WTC11 (cell line): ENCODE measurements around the gene GLCCI1. TPM values are rescaled to one million over a fixed set of nuclear protein-coding genes. Genes with fewer than 3 reads are reported as not detected.

Experiments used
- ATAC-seq: fragments of 200-7000 bp; cut with Tn5 transposase; 2 replicates; pipeline ENCODE4 v1.10.0; 2021; ENCODE audit warnings: mild to moderate bottlenecking, moderate library complexity
- CTCF ChIA-PET: fragments of 300-600 bp; sonication (Branson Sonifier 250); formaldehyde crosslinking; loops from one replicate; lab custom pipeline; 2021; ENCODE audit warnings: antibody characterized with exemption; lab: Charles Lee
- POLR2A ChIA-PET: fragments of 350-600 bp; sonication (Branson Sonifier 250); formaldehyde crosslinking; loops from one replicate; lab custom pipeline; 2021; ENCODE audit warnings: antibody characterized with exemption; lab: Charles Lee
- DNase-seq: peaks from one replicate; pipeline ENCODE4 v3.0.0; 2021; ENCODE audit warnings: low spot score
- H3K27ac Mint-ChIP-seq: 2 replicates; pipeline ENCODE4 v1.8.0; 2021; ENCODE audit warnings: mixed read lengths
- H3K27me3 Mint-ChIP-seq: 2 replicates; pipeline ENCODE4 v1.8.0; 2021; ENCODE audit warnings: low read depth, mild to moderate bottlenecking, moderate library complexity, mixed read lengths
- H3K36me3 Mint-ChIP-seq: 2 replicates; pipeline ENCODE4 v1.8.0; 2021; ENCODE audit warnings: mixed read lengths
- H3K4me1 Mint-ChIP-seq: 2 replicates; pipeline ENCODE4 v1.8.0; 2022; ENCODE audit warnings: mixed read lengths
- H3K4me3 Mint-ChIP-seq: 2 replicates; pipeline ENCODE4 v1.8.0; 2021; ENCODE audit warnings: mild to moderate bottlenecking, moderate library complexity, mixed read lengths
- H3K9me3 Mint-ChIP-seq: 2 replicates; pipeline ENCODE4 v1.8.0; 2021; ENCODE audit warnings: mixed read lengths
- ARID4B ChIP-seq: sonication (generic); formaldehyde crosslinking; IDR thresholded peaks from 2 replicates; pipeline ENCODE4 v1.8.0; 2023; ENCODE audit warnings: missing genetic modification reagents, mild to moderate bottlenecking, borderline replicate concordance
- ATF1 ChIP-seq: sonication (generic); formaldehyde crosslinking; IDR thresholded peaks from 2 replicates; pipeline ENCODE4 v1.8.1; 2023; ENCODE audit warnings: mild to moderate bottlenecking, moderate library complexity, missing genetic modification reagents
- ATF2 ChIP-seq: sonication (generic); formaldehyde crosslinking; IDR thresholded peaks from 2 replicates; pipeline ENCODE4 v1.8.1; 2022; ENCODE audit warnings: low read depth, missing genetic modification reagents, borderline replicate concordance
- ATF3 ChIP-seq: sonication (generic); formaldehyde crosslinking; conservative IDR thresholded peaks from 2 replicates; pipeline ENCODE4 v1.8.1; 2022; ENCODE audit warnings: mild to moderate bottlenecking, missing genetic modification reagents
- E2F5 ChIP-seq: sonication (generic); formaldehyde crosslinking; IDR thresholded peaks from 2 replicates; pipeline ENCODE4 v1.8.1; 2022; ENCODE audit warnings: mild to moderate bottlenecking, moderate library complexity, missing genetic modification reagents
- ELF4 ChIP-seq: sonication (generic); formaldehyde crosslinking; IDR thresholded peaks from 2 replicates; pipeline ENCODE4 v1.8.1; 2022; ENCODE audit warnings: low read depth, mild to moderate bottlenecking, moderate library complexity, missing genetic modification reagents
- ESRRA ChIP-seq: sonication (generic); formaldehyde crosslinking; IDR thresholded peaks from 2 replicates; pipeline ENCODE4 v1.8.1; 2022; ENCODE audit warnings: mild to moderate bottlenecking, missing genetic modification reagents, borderline replicate concordance
- JAZF1 ChIP-seq: fragments of 250-450 bp; sonication (Bioruptor Pico); IDR thresholded peaks from 2 replicates; pipeline ENCODE4 v1.9.0; 2021; ENCODE audit warnings: moderate library complexity, mild to moderate bottlenecking, inconsistent platforms
- KAT7 ChIP-seq: sonication (generic); formaldehyde crosslinking; IDR thresholded peaks from 2 replicates; pipeline ENCODE4 v1.8.1; 2023; ENCODE audit warnings: missing genetic modification reagents, mild to moderate bottlenecking, borderline replicate concordance
- NR2C2 ChIP-seq: sonication (generic); formaldehyde crosslinking; IDR thresholded peaks from 2 replicates; pipeline ENCODE4 v1.8.0; 2022; ENCODE audit warnings: mild to moderate bottlenecking, missing genetic modification reagents
- PRDM15 ChIP-seq: sonication (generic); formaldehyde crosslinking; IDR thresholded peaks from 2 replicates; pipeline ENCODE4 v1.8.0; 2022; ENCODE audit warnings: missing genetic modification reagents
- PRRX2 ChIP-seq: fragments of 250-450 bp; sonication (Bioruptor Pico); IDR thresholded peaks from 2 replicates; pipeline ENCODE4 v1.8.0; 2021; ENCODE audit warnings: mild to moderate bottlenecking
- TEAD1 ChIP-seq: sonication (generic); formaldehyde crosslinking; IDR thresholded peaks from 2 replicates; pipeline ENCODE4 v1.8.0; 2022; ENCODE audit warnings: mild to moderate bottlenecking, missing genetic modification reagents
- TEAD4 ChIP-seq: sonication (generic); formaldehyde crosslinking; IDR thresholded peaks from 2 replicates; pipeline ENCODE4 v1.8.0; 2022; ENCODE audit warnings: mild to moderate bottlenecking, missing genetic modification reagents
- TP53 ChIP-seq: sonication (generic); formaldehyde crosslinking; IDR thresholded peaks from 2 replicates; pipeline ENCODE4 v1.8.1; 2023; ENCODE audit warnings: mild to moderate bottlenecking, missing genetic modification reagents
- ZNF396 ChIP-seq: fragments of 250-450 bp; sonication (Bioruptor Pico); IDR thresholded peaks from 2 replicates; pipeline ENCODE4 v1.8.0; 2021; ENCODE audit warnings: mild to moderate bottlenecking, moderate library complexity, borderline replicate concordance
- ZNF671 ChIP-seq: fragments of 250-450 bp; sonication (Bioruptor Pico); IDR thresholded peaks from 2 replicates; pipeline ENCODE4 v1.8.0; 2021; ENCODE audit warnings: mild to moderate bottlenecking
- total RNA-seq: library from RNA; stranded (reverse); gene quantifications from 3 replicates; pipeline ENCODE4 v1.2.3, GENCODE V29; 2021
- TF ChIP-seq, protein P1 (sequence below): sonication (generic); formaldehyde crosslinking; IDR thresholded peaks from 2 replicates; pipeline ENCODE4 v1.8.1; 2023; ENCODE audit warnings: mild to moderate bottlenecking, missing genetic modification reagents

Gene GLCCI1
- total RNA-seq, 1 experiment from 2014 or later = 23.8 TPM

DNA sequence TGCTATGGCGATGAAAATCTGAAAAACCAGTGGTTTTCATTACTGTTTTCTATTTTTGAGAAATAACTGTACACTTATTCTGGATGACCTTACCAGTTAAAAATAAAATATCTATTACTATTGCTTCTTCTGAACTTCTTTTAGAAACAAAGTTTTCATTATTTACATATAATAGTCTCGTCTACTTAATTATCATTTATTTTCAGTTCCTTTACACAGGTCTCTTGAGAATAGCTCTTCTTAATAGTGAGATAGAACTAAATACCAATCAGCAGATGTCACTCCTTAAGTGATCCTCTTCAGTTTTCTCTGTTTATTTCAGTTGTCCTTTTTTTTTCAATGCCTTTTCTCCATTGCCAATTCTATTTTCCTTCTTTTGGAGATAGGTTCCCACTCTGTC is 4.3 kb upstream of the GLCCI1 start:
- TF ChIP-seq ATF2 (no peak), E2F5 (no peak), ELF4 (CRISPR knock-in tag) (no peak), JAZF1 (CRISPR knock-in tag) (no peak), KAT7 (CRISPR knock-in tag) (no peak), ZNF396 (CRISPR knock-in tag) (no peak), PRDM15 (no peak), PRRX2 (CRISPR knock-in tag) (no peak), ZNF671 (CRISPR knock-in tag) (no peak), ATF3 (CRISPR knock-in tag) (no peak), ARID4B (CRISPR knock-in tag) (no peak), TEAD1 (CRISPR knock-in tag) (no peak), ESRRA (no peak), NR2C2 (no peak), ATF1 (CRISPR knock-in tag) (no peak), TEAD4 (CRISPR knock-in tag) (no peak), TP53 (CRISPR knock-in tag) (no peak)
- TF ChIP-seq, protein P1, sequence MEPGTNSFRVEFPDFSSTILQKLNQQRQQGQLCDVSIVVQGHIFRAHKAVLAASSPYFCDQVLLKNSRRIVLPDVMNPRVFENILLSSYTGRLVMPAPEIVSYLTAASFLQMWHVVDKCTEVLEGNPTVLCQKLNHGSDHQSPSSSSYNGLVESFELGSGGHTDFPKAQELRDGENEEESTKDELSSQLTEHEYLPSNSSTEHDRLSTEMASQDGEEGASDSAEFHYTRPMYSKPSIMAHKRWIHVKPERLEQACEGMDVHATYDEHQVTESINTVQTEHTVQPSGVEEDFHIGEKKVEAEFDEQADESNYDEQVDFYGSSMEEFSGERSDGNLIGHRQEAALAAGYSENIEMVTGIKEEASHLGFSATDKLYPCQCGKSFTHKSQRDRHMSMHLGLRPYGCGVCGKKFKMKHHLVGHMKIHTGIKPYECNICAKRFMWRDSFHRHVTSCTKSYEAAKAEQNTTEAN (CRISPR knock-in tag) = no peak
- ATAC-seq (no peak), DNase-seq (no peak)
- H3K27me3 Mint-ChIP-seq = no peaks in the 10 kb centered on the region
- peaks cover 7% of the 10 kb centered on the region; the same call in 1 of the 2 replicates for H3K4me1 Mint-ChIP-seq
- H3K27ac Mint-ChIP-seq = no peak overlapping the region
- ChIA-PET POLR2A (no interaction called here), CTCF (no interaction called here)
- no peaks in the 10 kb centered on the region for H3K36me3 Mint-ChIP-seq
- no peaks in the 10 kb centered on the region for H3K9me3 Mint-ChIP-seq
- H3K4me3 Mint-ChIP-seq = no peak overlapping the region
